ENCODE results near the gene MGAT1.

DNA sequence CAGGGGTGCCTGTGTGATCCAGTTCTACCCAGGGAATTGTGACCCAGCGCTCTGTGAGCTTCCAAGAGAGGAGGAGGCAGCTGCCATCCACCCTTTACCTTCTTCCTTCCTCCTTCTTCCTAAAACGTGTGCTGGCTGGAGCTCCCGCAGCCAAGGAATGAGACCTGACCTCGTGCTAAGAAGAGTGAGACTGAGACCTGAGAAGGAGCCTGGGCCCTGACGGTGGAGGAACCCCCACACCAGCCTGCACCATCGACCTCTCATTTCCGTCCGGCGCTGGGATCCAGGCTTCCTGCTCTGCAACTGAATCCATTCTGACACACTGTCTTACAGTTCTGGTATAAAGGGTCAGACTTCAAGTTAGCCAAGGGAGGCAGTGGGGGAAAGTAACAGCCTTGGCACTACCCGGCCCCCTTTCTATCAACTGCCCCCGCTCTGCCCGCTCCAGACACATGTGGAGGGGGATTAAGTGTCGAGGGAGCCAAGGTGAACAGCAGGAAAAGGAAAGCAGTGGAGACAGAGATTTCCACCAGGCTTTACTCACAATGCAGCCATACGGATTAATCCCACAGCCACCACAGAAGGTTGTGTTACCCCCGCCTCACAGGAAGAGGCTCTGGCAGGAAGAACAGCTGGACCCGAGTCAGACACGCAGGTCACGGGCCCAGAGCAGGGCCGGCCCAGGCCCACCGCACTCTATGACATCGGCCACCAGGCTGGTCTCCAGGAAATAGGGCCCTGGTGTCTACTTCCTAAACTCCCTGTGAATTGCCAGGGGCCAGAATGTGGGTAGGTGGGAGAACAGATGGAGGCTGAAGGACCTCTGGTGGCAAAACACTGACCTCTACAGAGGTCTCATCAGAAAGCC lies 15.8 kb downstream of the MGAT1 start:
- no peak for TF ChIP-seq POLR2A (IDR thresholded peaks at IDR 0.05)
- TF ChIP-seq, protein P1, sequence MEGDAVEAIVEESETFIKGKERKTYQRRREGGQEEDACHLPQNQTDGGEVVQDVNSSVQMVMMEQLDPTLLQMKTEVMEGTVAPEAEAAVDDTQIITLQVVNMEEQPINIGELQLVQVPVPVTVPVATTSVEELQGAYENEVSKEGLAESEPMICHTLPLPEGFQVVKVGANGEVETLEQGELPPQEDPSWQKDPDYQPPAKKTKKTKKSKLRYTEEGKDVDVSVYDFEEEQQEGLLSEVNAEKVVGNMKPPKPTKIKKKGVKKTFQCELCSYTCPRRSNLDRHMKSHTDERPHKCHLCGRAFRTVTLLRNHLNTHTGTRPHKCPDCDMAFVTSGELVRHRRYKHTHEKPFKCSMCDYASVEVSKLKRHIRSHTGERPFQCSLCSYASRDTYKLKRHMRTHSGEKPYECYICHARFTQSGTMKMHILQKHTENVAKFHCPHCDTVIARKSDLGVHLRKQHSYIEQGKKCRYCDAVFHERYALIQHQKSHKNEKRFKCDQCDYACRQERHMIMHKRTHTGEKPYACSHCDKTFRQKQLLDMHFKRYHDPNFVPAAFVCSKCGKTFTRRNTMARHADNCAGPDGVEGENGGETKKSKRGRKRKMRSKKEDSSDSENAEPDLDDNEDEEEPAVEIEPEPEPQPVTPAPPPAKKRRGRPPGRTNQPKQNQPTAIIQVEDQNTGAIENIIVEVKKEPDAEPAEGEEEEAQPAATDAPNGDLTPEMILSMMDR (IDR thresholded peaks at IDR 0.05) = no peak

Data from Peyer's patch (tissue), 4 donors.